ENCODE results near the gene CSNK1D.

CSNK1D gene

GRCh38 chr17:82237083-82237745 is 36.3 kb downstream of the CSNK1D start:
- no peak for DNase-seq
- in situ Hi-C loops (cut with HindIII; ENCODE audit: low pct_ligation_motif_present, low pct_unique_long_range_greater_than_20kb, low sequenced_read_pairs), result no loop called here

GRCh38 chr17:82236142-82236971 is 37.1 kb downstream of the CSNK1D start:
- in situ Hi-C loops (cut with HindIII; ENCODE audit: low pct_ligation_motif_present, low pct_unique_long_range_greater_than_20kb, low sequenced_read_pairs), result no loop called here
- peak; percentile 70 for DNase-seq

DNA sequence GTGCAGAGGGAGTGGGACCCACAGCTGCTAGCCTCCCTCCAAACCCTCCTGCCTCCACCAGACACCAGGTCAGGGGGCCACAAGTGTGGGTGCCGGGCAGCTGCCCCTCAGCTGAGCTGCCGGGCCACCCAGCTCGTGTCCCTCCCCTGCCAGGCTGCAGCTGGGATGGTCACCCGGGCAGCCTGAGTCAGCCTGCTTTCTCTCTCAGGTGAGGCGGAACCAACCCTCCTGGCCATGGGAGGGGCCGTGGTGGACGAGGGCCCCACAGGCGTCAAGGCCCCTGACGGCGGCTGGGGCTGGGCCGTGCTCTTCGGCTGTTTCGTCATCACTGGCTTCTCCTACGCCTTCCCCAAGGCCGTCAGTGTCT is 37.7 kb downstream of the CSNK1D start:
- in situ Hi-C loops (cut with HindIII; ENCODE audit: low pct_ligation_motif_present, low pct_unique_long_range_greater_than_20kb, low sequenced_read_pairs), result no loop called here
- peak; percentile 27 for DNase-seq

DNA sequence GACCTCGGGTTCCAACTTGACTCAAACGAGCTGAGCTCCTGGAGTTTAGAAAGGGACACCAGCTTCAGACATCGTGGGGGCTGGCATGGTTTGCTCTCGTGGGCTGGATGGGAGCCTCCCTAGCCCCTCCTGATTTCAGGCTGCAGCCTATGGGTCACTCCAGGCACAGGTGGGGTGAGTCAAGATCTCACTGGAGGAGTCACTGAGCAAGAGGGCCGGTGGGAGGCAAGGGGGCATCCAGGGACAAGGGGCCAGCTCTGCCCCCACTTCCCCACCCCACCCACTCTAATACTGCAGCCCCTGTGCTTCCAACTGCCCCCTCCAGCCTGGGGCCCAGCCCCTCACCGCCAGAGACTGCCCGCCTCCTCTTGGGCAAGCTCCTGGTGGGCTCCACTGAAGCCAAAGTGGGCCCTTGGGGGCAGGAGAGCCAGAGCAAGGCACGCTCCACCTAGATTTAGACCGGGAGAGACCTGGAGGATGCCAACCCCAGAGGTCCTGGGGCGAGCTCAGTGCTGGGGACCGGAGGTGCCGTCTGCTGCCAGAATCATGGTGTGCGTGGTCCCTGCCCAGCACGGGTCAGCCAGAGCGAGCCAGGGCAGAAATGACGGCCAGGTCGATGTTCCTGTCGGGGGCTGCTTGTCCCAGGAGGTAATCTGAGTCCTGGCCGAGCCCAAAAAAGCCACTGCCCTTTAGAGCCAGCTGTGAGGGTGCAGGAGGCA is 38.3 kb downstream of the CSNK1D start:
- in situ Hi-C loops (cut with HindIII; ENCODE audit: low pct_ligation_motif_present, low pct_unique_long_range_greater_than_20kb, low sequenced_read_pairs), result no loop called here
- no peak for DNase-seq

- no peak for DNase-seq
Observed at GRCh38 chr17:82234211-82235055, 39.1 kb downstream of the CSNK1D start.

GRCh38 chr17:82232876-82233785 is 40.4 kb downstream of the CSNK1D start:
- DNase-seq, result no peak
- in situ Hi-C loops (cut with HindIII; ENCODE audit: low pct_ligation_motif_present, low pct_unique_long_range_greater_than_20kb, low sequenced_read_pairs), result no loop called here

More at GRCh38 chr17:82234211-82235055, 39.1 kb downstream of the CSNK1D start:
- in situ Hi-C loops (cut with HindIII; ENCODE audit: low pct_ligation_motif_present, low pct_unique_long_range_greater_than_20kb, low sequenced_read_pairs), result no loop called here

GRCh38 chr17:82232322-82232820 is 41.1 kb downstream of the CSNK1D start:
- in situ Hi-C loops (cut with HindIII; ENCODE audit: low pct_ligation_motif_present, low pct_unique_long_range_greater_than_20kb, low sequenced_read_pairs), result no loop called here
- no peak for DNase-seq

DNA sequence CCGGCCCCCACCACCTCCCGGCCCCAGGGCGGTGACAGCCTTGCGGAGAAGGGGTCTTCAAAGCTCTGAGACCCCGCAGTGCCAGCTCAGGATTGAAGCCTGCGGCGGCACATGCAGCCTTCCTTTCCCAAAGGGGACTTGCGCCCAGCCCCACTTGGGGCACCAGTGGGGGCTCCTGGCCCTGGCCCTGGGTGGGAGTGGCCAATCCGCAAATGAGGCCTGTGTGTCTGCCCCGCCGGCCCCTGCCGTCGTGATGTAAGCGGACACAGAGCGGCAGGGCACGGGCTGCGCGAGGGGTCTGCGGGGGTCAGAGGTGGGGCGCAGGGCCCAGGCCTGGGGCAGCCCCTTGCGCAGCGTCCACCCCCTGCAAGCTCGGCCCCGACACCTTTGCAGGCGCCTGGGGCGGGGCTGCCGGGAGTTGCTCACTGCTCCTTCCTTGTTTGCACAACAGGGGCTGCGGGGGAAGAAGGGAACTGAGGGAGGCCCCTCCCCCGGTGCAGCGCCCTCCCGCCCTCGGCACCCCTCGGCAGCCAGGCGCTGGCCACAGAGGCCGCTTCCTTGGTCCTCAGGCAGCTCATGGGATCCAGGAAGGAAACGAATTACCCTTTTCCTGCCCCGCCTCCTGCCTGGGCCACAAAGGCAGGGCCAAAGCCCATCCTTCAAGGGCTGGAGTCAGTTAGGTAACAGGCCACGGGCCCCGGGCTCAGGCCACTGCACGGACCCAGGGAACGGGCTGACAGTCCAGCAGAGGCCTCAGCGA is 41.8 kb downstream of the CSNK1D start:
- in situ Hi-C loops (cut with HindIII; ENCODE audit: low pct_ligation_motif_present, low pct_unique_long_range_greater_than_20kb, low sequenced_read_pairs), result no loop called here
- no peak for DNase-seq

DNA sequence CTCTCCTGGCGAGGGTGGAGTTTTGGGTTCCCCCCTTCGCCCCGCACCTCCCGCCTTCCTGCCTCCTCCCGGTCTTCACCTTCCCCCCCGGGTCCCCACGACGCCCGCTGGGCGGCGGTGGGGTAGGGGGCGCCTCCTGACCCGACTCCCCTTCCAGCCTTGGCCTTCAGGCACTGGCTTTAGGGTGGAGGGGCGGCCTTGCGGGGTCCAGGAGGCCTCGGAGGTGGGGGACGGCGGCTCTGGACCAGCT is 42.3 kb downstream of the CSNK1D start:
- no peak for DNase-seq
- in situ Hi-C loops (cut with HindIII; ENCODE audit: low pct_ligation_motif_present, low pct_unique_long_range_greater_than_20kb, low sequenced_read_pairs), result no loop called here

- no peak for DNase-seq
- in situ Hi-C loops (cut with HindIII; ENCODE audit: low pct_ligation_motif_present, low pct_unique_long_range_greater_than_20kb, low sequenced_read_pairs), result no loop called here
Observed at GRCh38 chr17:82230609-82231311, 42.7 kb downstream of the CSNK1D start.

- in situ Hi-C loops (cut with HindIII; ENCODE audit: low pct_ligation_motif_present, low pct_unique_long_range_greater_than_20kb, low sequenced_read_pairs), result no loop called here
- no peak for DNase-seq
Observed at GRCh38 chr17:82229698-82230608, 43.5 kb downstream of the CSNK1D start.

DNA sequence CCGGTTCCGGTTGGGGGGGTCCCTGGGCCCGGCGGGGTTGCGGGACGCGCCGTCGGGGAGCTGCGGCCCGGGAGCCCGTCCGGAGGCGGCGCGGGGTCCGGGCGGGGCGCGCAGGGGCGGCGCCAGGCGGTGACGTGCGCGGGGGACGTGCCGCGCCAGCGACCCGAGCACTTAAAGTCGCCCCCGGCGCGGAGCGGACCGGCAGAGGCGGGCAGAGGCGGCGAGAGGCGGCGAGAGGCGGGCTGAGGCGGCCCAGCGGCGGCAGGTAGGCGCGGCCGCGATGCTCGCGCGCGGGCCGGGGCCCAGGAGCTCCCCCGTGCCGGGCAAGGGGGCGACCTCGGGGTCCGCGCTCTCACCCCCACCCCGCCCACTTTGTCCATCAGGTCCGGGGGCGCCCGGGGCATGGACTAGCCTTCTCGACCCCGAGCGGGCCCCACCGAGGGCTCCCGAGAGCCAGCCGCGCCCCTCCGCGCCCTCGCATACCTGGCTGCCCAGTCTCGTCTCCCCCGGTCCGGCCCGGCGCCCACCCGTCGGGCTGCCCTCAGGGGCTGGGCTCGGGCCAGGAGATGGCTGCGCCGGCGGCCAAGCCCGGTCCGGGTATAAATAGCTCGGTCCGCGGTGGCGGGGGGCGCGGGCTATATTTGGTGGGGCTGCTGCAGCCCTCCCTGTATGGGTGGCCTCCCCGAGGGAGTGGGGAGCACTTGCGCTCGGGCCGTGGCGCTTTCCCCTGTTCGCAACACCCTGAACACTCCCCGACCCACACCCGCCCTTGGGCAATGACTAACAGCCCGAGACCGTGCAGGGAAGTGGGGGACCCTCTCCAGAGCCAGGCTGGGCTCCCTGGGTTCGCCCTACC is 44.4 kb downstream of the CSNK1D start, which contains the start of gene SLC16A3:
Gene SLC16A3 (plus strand): TSS at position 201 of the 856 bp plus-strand sequence. CDS start 6,967 bp downstream, outside the sequence.
- in situ Hi-C loops (cut with HindIII; ENCODE audit: low pct_ligation_motif_present, low pct_unique_long_range_greater_than_20kb, low sequenced_read_pairs), result no loop called here
- DNase-seq, result peak; percentile 30

GRCh38 chr17:82228278-82228841 is 45.1 kb downstream of the CSNK1D start:
- no peak for DNase-seq
- in situ Hi-C loops (cut with HindIII; ENCODE audit: low pct_ligation_motif_present, low pct_unique_long_range_greater_than_20kb, low sequenced_read_pairs), result no loop called here

- in situ Hi-C loops (cut with HindIII; ENCODE audit: low pct_ligation_motif_present, low pct_unique_long_range_greater_than_20kb, low sequenced_read_pairs), result no loop called here
Observed at GRCh38 chr17:82227629-82228277, 45.7 kb downstream of the CSNK1D start.

More at GRCh38 chr17:82227629-82228277, 45.7 kb downstream of the CSNK1D start:
- no peak for DNase-seq
